GM12874 (cell line): ENCODE results near the gene ATP6V0C.
A peak's percentile ranks its signal among the peaks of the same experiment; 100 is the strongest.

Experiments used
- TF ChIP-seq, protein P1 (sequence below): IDR thresholded peaks from 2 replicates; pipeline ENCODE4 v1.5.1; 2011; ENCODE audit warnings: low read depth, mild to moderate bottlenecking, control low read depth, low read length, moderate library complexity; ENCODE audit not compliant: insufficient read depth

Gene ATP6V0C

DNA sequence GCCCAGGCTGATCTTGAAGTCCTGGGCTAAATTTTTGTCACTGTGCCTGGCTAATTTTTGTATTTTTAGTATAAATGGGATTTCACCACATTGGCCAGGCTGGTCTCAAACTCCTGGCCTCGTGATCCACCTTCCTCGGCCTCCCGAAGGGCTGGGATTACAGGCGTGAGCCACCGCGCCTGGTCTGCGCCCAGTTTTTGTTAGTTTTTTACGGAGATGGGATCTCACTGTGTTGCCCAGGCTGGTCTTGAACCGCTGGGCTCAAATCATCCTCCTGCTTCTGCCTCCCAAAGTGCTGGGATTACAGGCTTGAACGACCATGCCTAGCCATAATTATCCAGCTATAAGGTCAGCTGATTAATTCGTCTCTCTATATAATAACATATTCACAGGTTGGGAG is 20.2 kb downstream of the ATP6V0C start:
- TF ChIP-seq, protein P1, sequence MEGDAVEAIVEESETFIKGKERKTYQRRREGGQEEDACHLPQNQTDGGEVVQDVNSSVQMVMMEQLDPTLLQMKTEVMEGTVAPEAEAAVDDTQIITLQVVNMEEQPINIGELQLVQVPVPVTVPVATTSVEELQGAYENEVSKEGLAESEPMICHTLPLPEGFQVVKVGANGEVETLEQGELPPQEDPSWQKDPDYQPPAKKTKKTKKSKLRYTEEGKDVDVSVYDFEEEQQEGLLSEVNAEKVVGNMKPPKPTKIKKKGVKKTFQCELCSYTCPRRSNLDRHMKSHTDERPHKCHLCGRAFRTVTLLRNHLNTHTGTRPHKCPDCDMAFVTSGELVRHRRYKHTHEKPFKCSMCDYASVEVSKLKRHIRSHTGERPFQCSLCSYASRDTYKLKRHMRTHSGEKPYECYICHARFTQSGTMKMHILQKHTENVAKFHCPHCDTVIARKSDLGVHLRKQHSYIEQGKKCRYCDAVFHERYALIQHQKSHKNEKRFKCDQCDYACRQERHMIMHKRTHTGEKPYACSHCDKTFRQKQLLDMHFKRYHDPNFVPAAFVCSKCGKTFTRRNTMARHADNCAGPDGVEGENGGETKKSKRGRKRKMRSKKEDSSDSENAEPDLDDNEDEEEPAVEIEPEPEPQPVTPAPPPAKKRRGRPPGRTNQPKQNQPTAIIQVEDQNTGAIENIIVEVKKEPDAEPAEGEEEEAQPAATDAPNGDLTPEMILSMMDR = no peak

DNA sequence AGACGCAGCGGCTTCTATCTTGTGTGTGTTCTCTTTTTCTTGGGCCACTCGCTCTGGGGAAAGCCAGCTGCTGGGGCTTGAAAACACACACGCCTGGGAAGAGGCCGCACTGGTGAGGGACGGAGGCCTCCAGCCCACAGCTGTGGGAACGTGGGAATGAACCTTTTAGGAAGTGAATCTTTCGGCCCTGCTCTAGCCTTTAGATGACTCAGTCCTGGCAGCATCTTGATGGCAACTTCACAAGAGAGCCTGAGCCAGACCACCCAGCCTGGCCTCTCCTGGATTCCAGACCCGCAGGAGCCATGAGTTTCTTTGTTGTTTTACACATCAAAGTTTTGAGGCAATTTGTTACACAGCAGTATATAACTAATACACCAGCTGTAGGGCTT is 21.9 kb downstream of the ATP6V0C start:
- TF ChIP-seq, protein P1 = no peak

DNA sequence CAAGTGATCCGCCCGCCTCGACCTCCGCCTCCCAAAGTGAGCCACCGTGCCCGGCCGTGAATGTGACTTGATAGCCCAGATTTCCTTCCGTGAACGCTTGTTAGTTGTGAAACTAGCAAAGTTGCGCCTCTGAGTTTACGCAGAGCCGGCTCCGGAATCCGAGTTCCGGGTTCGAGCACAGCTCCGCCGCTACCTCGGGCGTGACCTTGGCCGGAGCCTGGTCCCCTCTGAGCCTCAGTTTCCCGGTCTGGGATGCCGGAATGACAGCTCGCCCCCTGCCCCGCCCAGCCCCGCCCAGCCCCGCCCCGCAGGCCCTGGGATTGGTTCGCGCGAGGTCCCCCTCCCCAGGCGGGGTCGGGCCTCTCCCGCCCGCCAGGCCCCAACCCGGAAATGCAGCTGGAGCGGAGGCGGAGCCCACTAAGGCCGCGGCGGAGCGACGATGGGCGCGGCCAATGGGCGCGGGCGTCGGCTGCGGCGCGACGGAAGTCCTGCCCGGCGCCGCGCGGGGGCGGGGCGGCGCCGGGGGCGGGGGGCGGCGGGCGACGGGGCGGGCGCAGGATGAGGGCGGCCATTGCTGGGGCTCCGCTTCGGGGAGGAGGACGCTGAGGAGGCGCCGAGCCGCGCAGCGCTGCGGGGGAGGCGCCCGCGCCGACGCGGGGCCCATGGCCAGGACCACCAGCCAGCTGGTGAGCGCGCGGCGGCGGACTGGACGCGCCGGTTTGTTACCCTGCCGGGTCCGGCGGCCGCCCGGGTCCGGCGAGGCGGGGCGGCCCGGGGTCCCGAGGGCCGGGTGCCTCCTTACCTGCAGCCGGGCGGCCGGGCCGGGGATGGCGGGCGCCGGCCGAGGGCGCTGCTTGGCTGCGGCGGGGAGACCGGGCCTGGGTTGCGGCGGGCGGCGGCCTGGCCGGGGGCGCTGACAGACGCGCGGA is 24.0 kb downstream of the ATP6V0C start, which contains the start of gene PDPK1:
Gene PDPK1, plus strand, starts transcription at position 571 of the 929 bp plus-strand sequence. Its CDS starts 92 bp downstream, at position 663.
- TF ChIP-seq, protein P1 = no peak

DNA sequence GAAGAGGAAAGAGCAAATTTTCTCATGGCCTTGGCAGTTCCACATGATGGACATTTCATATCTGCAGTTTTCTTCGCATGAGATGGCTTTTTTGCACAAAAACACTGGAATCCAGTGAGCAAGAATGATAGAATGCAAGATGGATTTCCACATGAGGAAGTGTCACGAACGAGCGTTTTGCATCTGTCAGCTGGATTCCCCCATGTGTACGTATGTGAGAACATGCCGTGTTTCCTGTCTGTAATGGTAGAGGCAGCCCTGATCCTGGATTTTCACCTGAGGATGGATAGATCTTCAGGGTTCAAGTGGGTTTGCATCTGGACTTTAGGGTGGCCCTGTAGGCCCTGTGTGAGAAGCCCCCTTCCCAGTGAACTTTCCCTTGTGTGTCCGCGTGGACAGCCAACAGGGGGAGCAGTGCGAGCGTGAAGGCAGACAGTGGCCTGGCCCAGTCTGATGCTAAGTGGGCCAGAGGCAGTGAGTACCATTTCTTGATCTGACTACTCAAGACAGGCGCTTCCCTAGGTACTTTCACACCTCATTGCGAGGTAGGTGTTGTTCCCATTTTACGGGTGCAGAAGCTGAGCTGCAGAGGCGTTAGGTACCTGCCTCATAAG is 26.2 kb downstream of the ATP6V0C start:
- TF ChIP-seq, protein P1 = peak; percentile 58

DNA sequence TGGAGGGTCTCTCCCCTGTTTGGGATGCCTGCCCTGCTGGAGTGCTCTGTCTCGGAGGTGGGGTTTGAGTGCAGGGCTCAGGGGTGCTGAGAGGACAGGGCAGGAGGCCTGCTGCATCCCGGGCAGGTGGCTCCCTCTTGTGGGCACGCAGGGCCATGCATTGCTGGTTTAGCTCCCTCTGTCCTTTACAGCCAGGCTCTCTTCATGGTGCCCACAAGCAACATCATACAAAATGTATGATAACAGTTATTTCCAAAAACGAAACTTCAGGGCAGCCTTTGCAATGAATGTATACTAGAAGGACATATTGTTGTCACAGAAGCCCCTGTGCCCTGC is 47.0 kb downstream of the ATP6V0C start:
- TF ChIP-seq, protein P1 = peak; percentile 22; the same call in 1 of the 2 replicates
